Neutrophil (primary cell): ENCODE results near the gene ENTREP1.

ENCODE experiments used
- H3K27ac ChIP-seq: fragments of 200-600 bp; sonication (generic); 2 replicates; pipeline ENCODE4 v1.5.1; 2016; ENCODE audit warnings: mild to moderate bottlenecking, moderate library complexity
- H3K27me3 ChIP-seq: fragments of 200-600 bp; sonication (generic); 2 replicates; pipeline ENCODE4 v1.6.0; 2016; ENCODE audit warnings: mild to moderate bottlenecking
- H3K36me3 ChIP-seq: fragments of 200-600 bp; sonication (generic); 2 replicates; pipeline ENCODE4 v1.5.1; 2017
- H3K4me1 ChIP-seq, 2 experiments: fragments of 200-600 bp in 1 of 2; sonication (generic) in 1 of 2; 1 replicate in 1 of 2; 2 replicates in 1 of 2; pipeline versions ENCODE4 v1.5.1 to v1.6.1; 2013 to 2016; ENCODE audit warnings: low read depth in 1 of 2, low read length in 1 of 2, mild to moderate bottlenecking in 1 of 2, moderate library complexity in 1 of 2; ENCODE audit not compliant: control insufficient read depth in 1 of 2, insufficient read depth in 1 of 2
- H3K4me3 ChIP-seq, 2 experiments: fragments of 200-600 bp in 1 of 2; sonication (generic) in 1 of 2; 1 replicate in 1 of 2; 2 replicates in 1 of 2; pipeline ENCODE4 v1.5.1; 2013 to 2016; ENCODE audit warnings: low read depth in 1 of 2, low read length in 1 of 2, mild to moderate bottlenecking in 1 of 2, moderate library complexity in 1 of 2
- H3K9me3 ChIP-seq: fragments of 200-600 bp; sonication (generic); 2 replicates; pipeline ENCODE4 v1.5.1; 2016
- TF ChIP-seq, protein P1 (sequence below): fragments of 200-600 bp; sonication (generic); IDR thresholded peaks from 2 replicates; pipeline ENCODE4 v1.5.1; 2016; ENCODE audit warnings: antibody characterized with exemption

ENTREP1 gene, protein sequence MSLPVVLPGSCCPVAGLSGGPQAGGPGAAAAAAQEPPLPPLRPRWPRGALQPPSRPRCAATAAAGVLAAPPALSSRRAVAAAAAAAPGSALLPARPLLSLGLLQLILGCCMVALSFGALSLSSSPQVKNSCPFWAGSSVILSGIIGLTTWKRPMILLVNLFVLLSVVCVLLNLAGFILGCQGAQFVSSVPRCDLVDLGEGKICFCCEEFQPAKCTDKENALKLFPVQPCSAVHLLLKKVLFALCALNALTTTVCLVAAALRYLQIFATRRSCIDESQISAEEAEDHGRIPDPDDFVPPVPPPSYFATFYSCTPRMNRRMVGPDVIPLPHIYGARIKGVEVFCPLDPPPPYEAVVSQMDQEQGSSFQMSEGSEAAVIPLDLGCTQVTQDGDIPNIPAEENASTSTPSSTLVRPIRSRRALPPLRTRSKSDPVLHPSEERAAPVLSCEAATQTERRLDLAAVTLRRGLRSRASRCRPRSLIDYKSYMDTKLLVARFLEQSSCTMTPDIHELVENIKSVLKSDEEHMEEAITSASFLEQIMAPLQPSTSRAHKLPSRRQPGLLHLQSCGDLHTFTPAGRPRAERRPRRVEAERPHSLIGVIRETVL

DNA sequence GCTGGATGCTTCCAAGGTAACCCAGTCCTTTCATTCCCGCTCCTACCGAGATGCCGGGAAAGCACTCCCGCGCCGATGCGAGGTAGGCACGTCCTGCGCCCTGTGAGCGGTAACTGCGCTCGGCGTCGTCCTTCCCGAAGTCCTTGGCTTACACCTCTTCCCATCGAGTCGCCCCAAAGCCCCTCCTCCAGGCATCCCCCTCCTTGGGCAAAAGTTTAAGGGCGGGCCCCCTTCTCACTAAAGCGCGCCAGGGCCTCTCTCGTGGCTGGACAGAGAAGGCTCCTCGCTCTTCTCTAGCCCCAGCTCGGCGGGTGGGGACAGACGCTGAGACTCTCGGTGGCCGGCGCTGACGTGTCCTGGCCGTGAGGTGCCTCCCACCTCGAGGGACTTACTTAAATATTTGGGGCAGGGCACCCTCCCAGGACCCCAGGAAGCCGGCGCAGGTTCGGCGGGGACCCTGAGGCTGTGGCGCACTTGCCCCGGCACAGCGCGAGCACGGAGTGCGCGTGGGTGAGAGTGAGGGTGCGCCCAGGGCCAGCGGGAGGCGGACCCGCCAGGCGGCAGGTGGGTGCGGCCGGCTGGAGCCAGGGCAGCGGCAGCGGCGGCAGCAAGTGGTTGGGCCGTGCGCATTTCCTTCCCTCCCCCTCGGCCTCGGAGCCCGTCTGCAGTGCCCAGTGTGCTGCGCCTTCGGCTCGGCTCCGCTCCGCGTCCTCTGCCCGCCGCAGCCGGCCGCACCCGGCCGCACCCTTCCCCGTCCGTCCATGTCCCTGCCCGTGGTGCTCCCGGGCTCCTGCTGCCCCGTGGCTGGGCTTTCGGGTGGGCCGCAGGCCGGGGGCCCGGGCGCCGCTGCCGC lies at the start of gene ENTREP1:
ENTREP1 (plus strand) TSS at position 667 of the 853 bp plus-strand sequence; CDS start at position 762, 95 bp downstream.
- no peaks in the 10 kb centered on the region for H3K9me3 ChIP-seq
- no peaks in the 10 kb centered on the region for H3K36me3 ChIP-seq
- peaks cover 97% of the 10 kb centered on the region for H3K27me3 ChIP-seq
- no peak within 1 kb of the TSS for H3K27ac ChIP-seq
- TF ChIP-seq, protein P1, sequence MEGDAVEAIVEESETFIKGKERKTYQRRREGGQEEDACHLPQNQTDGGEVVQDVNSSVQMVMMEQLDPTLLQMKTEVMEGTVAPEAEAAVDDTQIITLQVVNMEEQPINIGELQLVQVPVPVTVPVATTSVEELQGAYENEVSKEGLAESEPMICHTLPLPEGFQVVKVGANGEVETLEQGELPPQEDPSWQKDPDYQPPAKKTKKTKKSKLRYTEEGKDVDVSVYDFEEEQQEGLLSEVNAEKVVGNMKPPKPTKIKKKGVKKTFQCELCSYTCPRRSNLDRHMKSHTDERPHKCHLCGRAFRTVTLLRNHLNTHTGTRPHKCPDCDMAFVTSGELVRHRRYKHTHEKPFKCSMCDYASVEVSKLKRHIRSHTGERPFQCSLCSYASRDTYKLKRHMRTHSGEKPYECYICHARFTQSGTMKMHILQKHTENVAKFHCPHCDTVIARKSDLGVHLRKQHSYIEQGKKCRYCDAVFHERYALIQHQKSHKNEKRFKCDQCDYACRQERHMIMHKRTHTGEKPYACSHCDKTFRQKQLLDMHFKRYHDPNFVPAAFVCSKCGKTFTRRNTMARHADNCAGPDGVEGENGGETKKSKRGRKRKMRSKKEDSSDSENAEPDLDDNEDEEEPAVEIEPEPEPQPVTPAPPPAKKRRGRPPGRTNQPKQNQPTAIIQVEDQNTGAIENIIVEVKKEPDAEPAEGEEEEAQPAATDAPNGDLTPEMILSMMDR = no peak
- H3K4me3 ChIP-seq = no peak within 1 kb of the TSS
- no peaks in the 10 kb centered on the region for H3K4me1 ChIP-seq

DNA sequence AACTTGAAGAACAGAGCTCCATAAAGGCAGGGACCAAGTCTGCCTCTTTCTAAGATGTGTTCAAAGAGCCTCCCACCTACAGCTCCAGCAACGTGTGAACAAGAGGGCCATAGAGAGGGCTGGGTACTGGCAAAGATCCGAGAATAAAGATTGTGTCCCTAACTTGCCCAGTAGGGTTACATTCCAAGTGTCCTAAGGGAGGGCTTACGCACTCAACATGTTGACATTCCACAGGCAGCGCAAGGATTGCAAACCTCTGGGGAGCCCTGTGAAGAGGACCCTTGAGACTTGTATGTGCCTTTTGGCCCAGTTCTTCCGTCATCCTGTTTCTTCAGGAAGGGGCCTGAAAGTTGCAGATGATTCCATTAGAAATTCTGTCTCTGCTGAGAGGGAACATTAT lies 48.2 kb upstream of the ENTREP1 start:
- TF ChIP-seq, protein P1 = no peak
- no peak overlapping the region for H3K4me3 ChIP-seq
- H3K36me3 ChIP-seq = no peaks in the 10 kb centered on the region

DNA sequence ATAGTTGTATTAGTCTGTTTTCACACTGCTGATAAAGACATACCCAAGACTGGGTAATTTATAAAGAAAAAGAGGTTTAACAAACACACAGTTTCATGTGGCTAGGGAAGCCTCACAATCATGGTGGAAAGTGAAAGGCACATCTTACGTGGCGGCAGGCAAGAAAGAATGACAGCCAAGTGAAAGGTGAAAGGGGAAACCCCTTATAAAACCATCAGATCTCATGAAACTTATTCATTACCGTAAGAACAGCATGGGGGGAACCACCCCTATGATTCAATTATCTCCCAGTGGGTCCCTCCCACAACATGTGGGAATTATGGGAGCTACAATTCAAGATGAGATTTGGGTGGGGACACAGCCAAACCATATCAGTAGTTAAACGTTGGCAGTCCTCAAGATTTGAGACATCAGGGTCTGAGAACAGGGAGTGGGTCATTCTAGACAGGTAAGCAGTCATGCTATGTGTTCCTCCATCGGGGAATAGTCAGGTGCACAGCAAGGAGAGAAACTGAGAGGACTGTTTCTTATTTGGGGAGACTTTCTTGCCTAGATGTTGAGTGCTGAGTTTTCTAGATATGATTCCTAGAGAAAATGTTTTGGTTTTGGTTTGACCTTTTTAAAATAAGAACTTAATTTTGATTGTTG lies 45.8 kb upstream of the ENTREP1 start:
- TF ChIP-seq, protein P1 = no peak
- no peaks in the 10 kb centered on the region for H3K9me3 ChIP-seq
- no peaks in the 10 kb centered on the region for H3K36me3 ChIP-seq
- H3K27ac ChIP-seq = no peak overlapping the region
- no peaks in the 10 kb centered on the region for H3K4me1 ChIP-seq
- no peaks in the 10 kb centered on the region for H3K27me3 ChIP-seq
- H3K4me3 ChIP-seq = no peak overlapping the region

More for the DNA sequence above, 48.2 kb upstream of the ENTREP1 start:
- no peaks in the 10 kb centered on the region for H3K27me3 ChIP-seq
- no peaks in the 10 kb centered on the region for H3K9me3 ChIP-seq
- no peak overlapping the region for H3K27ac ChIP-seq
- H3K4me1 ChIP-seq = no peaks in the 10 kb centered on the region

DNA sequence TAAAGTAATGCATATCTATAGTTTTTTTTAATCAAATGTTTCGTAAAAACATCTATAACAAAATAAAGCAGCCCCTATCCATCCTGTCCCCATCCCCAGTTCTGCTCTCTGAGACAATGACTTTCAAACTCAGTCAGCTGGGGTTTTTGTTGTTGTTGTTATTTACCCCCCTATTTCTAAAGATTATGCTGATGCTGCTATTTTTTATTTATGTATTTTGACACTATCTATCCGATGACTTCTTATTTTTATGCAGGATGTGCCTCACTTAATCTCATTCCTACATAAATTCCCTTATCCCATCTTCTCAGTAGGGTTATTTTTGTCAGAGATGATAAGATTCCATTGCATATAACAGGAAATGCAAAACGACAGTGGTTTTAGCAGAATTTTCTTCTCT lies 45.3 kb upstream of the ENTREP1 start:
- Histone ChIP-seq H3K4me1 (no peaks in the 10 kb centered on the region), H3K9me3 (no peaks in the 10 kb centered on the region), H3K27ac (no peak overlapping the region), H3K4me3 (no peak overlapping the region), H3K36me3 (no peaks in the 10 kb centered on the region), H3K27me3 (no peaks in the 10 kb centered on the region)
- TF ChIP-seq, protein P1 = no peak

DNA sequence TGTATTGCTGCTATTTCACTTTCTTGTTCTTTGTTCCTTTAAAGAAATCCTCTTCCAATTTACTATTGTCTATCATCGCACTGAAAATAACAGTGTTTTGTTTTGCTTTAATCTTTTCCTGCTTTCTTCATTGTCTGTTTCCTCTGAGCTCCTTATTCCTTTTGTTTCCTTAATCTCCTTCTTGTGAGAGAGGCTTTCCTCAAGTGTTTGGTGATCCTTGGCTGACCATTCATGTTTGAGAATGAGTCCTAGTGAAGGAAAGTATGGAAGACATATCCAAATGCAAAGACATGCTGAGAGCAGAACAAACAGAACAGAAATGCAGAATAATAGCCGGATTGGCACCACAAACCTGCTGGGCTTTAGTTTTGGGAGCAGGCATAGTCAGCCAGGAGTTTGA lies 42.0 kb upstream of the ENTREP1 start:
- TF ChIP-seq, protein P1 = no peak
- Histone ChIP-seq H3K27ac (no peak overlapping the region), H3K36me3 (no peaks in the 10 kb centered on the region), H3K4me1 (no peaks in the 10 kb centered on the region), H3K9me3 (no peaks in the 10 kb centered on the region), H3K27me3 (no peaks in the 10 kb centered on the region), H3K4me3 (no peak overlapping the region)
